NCI-H345 treated with DMSO at 0.1 percent for 48 hours (cell line): ENCODE data around the gene VBP1.
"Not testable (repeated sequence)": the region's sequence is repeated elsewhere in the genome, so short reads cannot be mapped to it uniquely, and the experiment has no call there.

Experiments used
- DNase-seq: peaks from one replicate; lab custom pipeline; 2025; ENCODE audit not compliant: unreplicated experiment; lab: John Stamatoyannopoulos, UW

VBP1 gene

DNA sequence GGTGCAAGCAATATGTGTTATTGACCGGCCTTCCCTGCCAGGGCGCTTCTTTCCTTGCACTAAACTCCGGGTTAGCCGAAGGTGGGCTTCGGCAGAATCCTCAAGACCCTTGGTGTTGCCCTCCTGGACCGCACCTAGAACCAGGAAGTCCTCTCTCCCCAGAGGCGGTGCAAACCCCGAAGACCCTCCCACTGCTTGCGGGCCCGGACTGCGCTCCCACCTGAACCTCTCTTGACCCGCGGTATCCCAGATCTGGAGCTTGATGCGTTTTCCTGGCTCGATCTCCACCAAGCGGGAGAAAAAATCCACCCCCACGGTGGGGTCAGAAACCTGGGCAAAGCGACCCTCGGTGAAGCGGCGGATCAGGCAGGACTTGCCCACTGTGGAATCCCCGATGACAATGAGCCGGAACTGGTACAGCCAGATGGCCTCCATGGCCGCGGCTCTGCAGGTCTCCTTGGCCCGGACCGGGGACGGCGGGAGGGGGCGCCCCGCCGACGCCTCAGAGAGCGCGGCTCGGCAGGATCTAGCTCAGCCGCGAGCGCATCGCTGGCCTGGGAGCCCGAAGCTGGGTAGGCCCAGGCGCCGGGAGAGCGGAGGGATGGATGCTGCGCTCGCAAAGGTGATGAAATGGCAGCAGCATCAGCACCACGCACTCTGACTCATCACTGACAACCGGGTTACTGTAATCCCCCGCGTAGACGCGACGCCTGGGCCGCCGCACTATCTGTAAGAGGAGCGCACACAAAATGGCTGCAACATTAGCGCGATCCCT is 47.8 kb downstream of the VBP1 start, which contains the start of gene RAB39B:
TSS of gene RAB39B (minus strand) at position 638 of the 775 bp plus-strand sequence. CDS start at position 435, 203 bp downstream.
- peak; percentile 58 for DNase-seq

DNA sequence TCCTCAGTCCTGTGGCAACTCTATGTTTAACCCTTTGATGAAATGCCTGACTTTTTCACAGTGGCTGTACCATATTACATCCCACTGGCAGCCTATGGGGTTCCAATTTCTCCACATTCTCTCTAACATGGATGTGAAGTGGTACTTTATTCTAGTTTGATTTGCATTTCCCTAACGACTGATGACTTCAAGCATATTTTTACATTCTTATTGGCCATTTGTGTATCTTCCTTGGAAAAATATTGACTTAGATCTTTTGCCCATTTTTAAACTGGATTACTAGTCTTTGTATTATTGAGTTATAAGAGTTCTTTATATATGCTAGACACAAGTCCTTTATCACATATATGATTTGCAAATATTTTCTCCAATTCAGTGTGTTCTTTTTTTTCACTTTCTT is 50.2 kb downstream of the VBP1 start:
- DNase-seq: no peak

DNA sequence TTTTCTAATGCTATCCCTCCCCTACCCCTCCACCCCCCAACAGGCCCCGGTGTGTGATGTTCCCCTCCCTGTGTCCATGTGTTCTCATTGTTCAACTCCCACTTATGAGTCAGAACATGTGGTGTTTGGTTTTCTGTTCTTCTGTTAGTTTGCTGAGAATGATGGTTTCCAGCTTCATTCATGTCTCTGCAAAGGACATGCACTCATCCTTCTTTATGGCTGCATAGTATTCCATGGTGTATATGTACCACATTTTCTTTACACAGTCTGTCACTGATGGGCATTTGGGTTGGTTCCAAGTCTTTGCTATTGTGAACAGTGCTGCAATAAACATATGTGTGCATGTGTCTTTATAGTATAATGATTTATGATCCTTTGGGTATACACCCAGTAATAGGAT is 51.7 kb downstream of the VBP1 start:
- DNase-seq: not testable (repeated sequence)

DNA sequence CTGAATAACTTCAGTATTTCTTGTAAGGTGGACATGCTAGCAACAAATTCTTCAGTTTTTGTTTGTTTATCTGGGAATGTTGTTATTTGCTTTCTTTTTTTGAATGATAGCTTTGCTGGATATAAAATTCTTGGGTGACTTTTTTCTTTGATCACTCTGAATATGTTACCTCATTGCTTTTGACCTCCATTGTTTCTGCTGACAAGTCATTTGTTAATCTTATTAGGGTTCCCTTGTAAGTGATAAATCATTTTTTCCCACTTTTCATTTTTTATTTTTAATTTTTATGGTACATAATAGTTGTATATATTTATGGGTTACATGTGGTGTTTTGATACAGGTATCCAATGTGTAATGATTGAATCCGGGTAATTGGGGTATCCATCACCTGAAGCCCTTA is 54.7 kb downstream of the VBP1 start:
- DNase-seq: no peak

DNA sequence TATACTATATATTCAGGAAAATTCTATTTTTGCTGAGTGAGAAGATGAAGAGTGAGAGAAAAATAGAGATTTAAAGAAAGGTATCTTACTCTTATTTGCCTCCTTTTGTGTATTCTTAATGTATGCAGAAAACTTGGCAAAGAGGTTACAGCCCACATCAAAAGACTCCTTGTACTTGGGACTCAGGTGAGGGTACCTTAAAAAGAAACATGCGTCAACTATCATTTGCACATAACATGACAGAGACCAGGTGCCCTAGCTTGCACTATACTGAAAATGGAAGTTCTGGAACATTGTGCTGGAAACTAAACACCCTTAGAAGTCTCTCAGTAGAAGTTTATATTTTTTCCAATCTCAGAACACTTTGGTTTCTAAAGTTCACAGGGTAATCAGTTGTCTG is 63.6 kb downstream of the VBP1 start:
- DNase-seq: no peak
